GM12878 (cell line): ENCODE data around the gene MIGA2. TPM values are rescaled to one million over a fixed set of nuclear protein-coding genes. Genes with fewer than 3 reads are reported as not detected.

Experiments
- ATAC-seq: fragments of 200-7000 bp; cut with Tn5 transposase; 3 replicates; pipeline ENCODE4 v1.9.1; 2020; ENCODE audit warnings: mild to moderate bottlenecking, moderate library complexity
- BruUV-seq: library from RNA; stranded (reverse); fragments of 400-500 nt; replicated peaks from 2 replicates; lab custom pipeline; 2021; lab: Mats Ljungman, UMichigan
- CTCF ChIA-PET: fragments of 300-600 bp; sonication (Branson Sonifier 250); formaldehyde crosslinking; extraction: SDS; loops from one replicate; lab custom pipeline; 2021; ENCODE audit warnings: inconsistent platforms; lab: Yijun Ruan, JAX
- POLR2A ChIA-PET: fragments of 350-600 bp; formaldehyde crosslinking; extraction: SDS; loops from one replicate; lab custom pipeline; 2021; ENCODE audit warnings: inconsistent platforms; lab: Charles Lee
- RAD21 ChIA-PET: fragments of 300-600 bp; sonication (Branson Sonifier 250); formaldehyde crosslinking; loops from one replicate; lab custom pipeline; 2023; ENCODE audit warnings: antibody characterized with exemption; ENCODE audit not compliant: unreplicated experiment; lab: Charles Lee
- SMC1A ChIA-PET: fragments of 300-600 bp; sonication (Branson Sonifier 250); formaldehyde crosslinking; loops from one replicate; lab custom pipeline; 2023; ENCODE audit not compliant: unreplicated experiment, uncharacterized antibody; lab: Charles Lee
- DNase-seq: peaks from one replicate; pipeline ENCODE4 v3.0.0-alpha.2; 2011; ENCODE audit warnings: low read depth, low spot score
- FAIRE-seq: peaks from 3 replicates; lab custom pipeline; 2011; peaks lifted over from hg19 to GRCh38; lab: Jason Lieb, UNC
- H2AFZ ChIP-seq: 2 replicates; pipeline ENCODE4 v1.6.0; 2011; ENCODE audit warnings: low read depth, low read length, control low read depth; ENCODE audit not compliant: control insufficient read depth
- H3K27ac ChIP-seq: 2 replicates; pipeline ENCODE4 v1.5.1; 2011; ENCODE audit warnings: control low read depth; ENCODE audit not compliant: control insufficient read depth, insufficient read depth
- H3K27me3 ChIP-seq, 2 experiments: replicated peaks in 1 of 2; 2 replicates each; pipeline versions ENCODE4 v1.6.0 to v1.6.1; 2011; ENCODE audit warnings: low read length in 1 of 2; ENCODE audit not compliant: control insufficient read depth in 2 of 2, insufficient read depth in 2 of 2
- H3K36me3 ChIP-seq, 2 experiments: 2 replicates each; pipeline ENCODE4 v1.5.1; 2011; ENCODE audit warnings: low read length in 1 of 2; ENCODE audit not compliant: control insufficient read depth in 2 of 2, insufficient read depth in 2 of 2
- H3K4me1 ChIP-seq: 2 replicates; pipeline ENCODE4 v1.6.1; 2011; ENCODE audit warnings: mild to moderate bottlenecking, low read length, moderate library complexity, mixed read lengths; ENCODE audit not compliant: control insufficient read depth, insufficient read depth
- H3K4me2 ChIP-seq: 2 replicates; pipeline ENCODE4 v1.6.0; 2011; ENCODE audit warnings: control low read depth; ENCODE audit not compliant: control insufficient read depth, insufficient read depth
- H3K4me3 ChIP-seq: fragments of 200-600 bp; sonication (generic); 2 replicates; pipeline ENCODE4 v1.5.1; 2016
- H3K79me2 ChIP-seq: 2 replicates; pipeline ENCODE4 v1.6.0; 2011; ENCODE audit warnings: low read length; ENCODE audit not compliant: control insufficient read depth, insufficient read depth
- H3K9ac ChIP-seq: 2 replicates; pipeline ENCODE4 v1.8.0; 2011; ENCODE audit warnings: low read length, control low read depth, mixed read lengths; ENCODE audit not compliant: control insufficient read depth, insufficient read depth
- H3K9me3 ChIP-seq: replicated peaks from 3 replicates; pipeline ENCODE4 v1.5.1; 2011; ENCODE audit warnings: mild to moderate bottlenecking, low read length; ENCODE audit not compliant: control insufficient read depth, insufficient read depth
- H4K20me1 ChIP-seq: 2 replicates; pipeline ENCODE4 v1.6.0; 2011; ENCODE audit not compliant: control insufficient read depth, insufficient read depth
- ETV6 ChIP-seq, 2 experiments: fragments of 450-650 bp in 1 of 2; IDR thresholded peaks in 1 of 2; conservative IDR thresholded peaks in 1 of 2; 2 replicates each; pipeline ENCODE4 v1.6.1; 2014; ENCODE audit warnings: antibody characterized with exemption in 1 of 2, borderline replicate concordance in 1 of 2, low read depth in 1 of 2, mild to moderate bottlenecking in 1 of 2, moderate library complexity in 1 of 2
- EZH2 ChIP-seq: IDR thresholded peaks from 2 replicates; pipeline ENCODE4 v1.6.1; 2012; ENCODE audit warnings: low read depth, mild to moderate bottlenecking, control low read depth, inconsistent platforms, low read length, borderline replicate concordance; ENCODE audit not compliant: control insufficient read depth
- GABPA ChIP-seq: IDR thresholded peaks from 2 replicates; pipeline ENCODE4 v1.6.1; 2014; ENCODE audit warnings: antibody characterized with exemption, low read depth, mild to moderate bottlenecking, inconsistent platforms
- HDAC2 ChIP-seq: fragments of 200-600 bp; sonication (generic); IDR thresholded peaks from 2 replicates; pipeline ENCODE4 v1.6.1; 2017
- IRF4 ChIP-seq: IDR thresholded peaks from 2 replicates; pipeline ENCODE4 v1.6.1; 2011; ENCODE audit warnings: low read depth, low read length
- LARP7 ChIP-seq: fragments of 450-650 bp; IDR thresholded peaks from 2 replicates; pipeline ENCODE4 v1.6.1; 2017; ENCODE audit warnings: mild to moderate bottlenecking
- MEF2B ChIP-seq: fragments of 450-650 bp; IDR thresholded peaks from 2 replicates; pipeline ENCODE4 v1.6.1; 2018; ENCODE audit warnings: mild to moderate bottlenecking, moderate library complexity; ENCODE audit not compliant: partially characterized antibody, poor library complexity, severe bottlenecking
- MXI1 ChIP-seq: fragments of 150-350 bp; IDR thresholded peaks from 2 replicates; pipeline ENCODE4 v1.6.1; 2011; ENCODE audit warnings: low read depth, mild to moderate bottlenecking, inconsistent platforms, low read length, improper control_type of control experiment
- SIX5 ChIP-seq: IDR thresholded peaks from 2 replicates; pipeline ENCODE4 v1.6.1; 2011; ENCODE audit warnings: mild to moderate bottlenecking, low read depth, low read length, moderate library complexity; ENCODE audit not compliant: severe bottlenecking
- WRNIP1 ChIP-seq: IDR thresholded peaks from 2 replicates; pipeline ENCODE4 v1.6.1; 2011; ENCODE audit warnings: low read depth, low read length, improper control_type of control experiment, borderline replicate concordance
- YY1 ChIP-seq: IDR thresholded peaks from 2 replicates; pipeline ENCODE4 v1.6.1; 2011; ENCODE audit warnings: low read depth, mild to moderate bottlenecking, low read length
- ZNF24 ChIP-seq: fragments of 450-650 bp; IDR thresholded peaks from 2 replicates; pipeline ENCODE4 v1.6.1; 2017; ENCODE audit warnings: antibody characterized with exemption, mild to moderate bottlenecking
- ZSCAN29 ChIP-seq: fragments of 450-650 bp; IDR thresholded peaks from 2 replicates; pipeline ENCODE4 v1.6.1; 2017; ENCODE audit warnings: mild to moderate bottlenecking, moderate library complexity
- WGBS: methylation state at CpG from one replicate; pipeline ENCODE4 v1.1.6; 2016; ENCODE audit warnings: low lambda C conversion rate; ENCODE audit not compliant: insufficient replicate concordance, insufficient coverage; ENCODE audit errors: missing lambda C conversion rate; 5-methylcytosine and 5-hydroxymethylcytosine counted together
- in situ Hi-C: fragments of 300-500 bp; cut with MboI; formaldehyde crosslinking; loops from 9 replicates; pipeline ENCODE4 v1.14.3; 2018; ENCODE audit warnings: mixed read lengths
- intact Hi-C: fragments of 100-400 bp; cut with micrococcal nuclease; formaldehyde crosslinking; loops from one replicate; pipeline ENCODE4 v1.14.2; 2022; ENCODE audit not compliant: unreplicated experiment
- polyA plus RNA-seq, 11 experiments: library from polyadenylated mRNA; depleted of rRNA in 4 of 11; unstranded in 6 of 11; stranded (reverse) in 5 of 11; fragments of >200 nt; fragmentation: Nextera tagmentation in 4 of 11; fragmentation: Illumina TruSeq in 1 of 11; extraction: Ambion mirVana in 4 of 11; extraction: Trizol in 1 of 11; gene quantifications; 1 replicate in 1 of 11; 2 replicates in 10 of 11; pipeline versions ENCODE4 v1.2.1 to v1.2.3, GENCODE V29; 2011 to 2016; ENCODE audit warnings: inconsistent platforms in 2 of 11, missing spikeins in 2 of 11, low read depth in 1 of 11
- total RNA-seq, 4 experiments: library from RNA; depleted of rRNA in 3 of 4; stranded (reverse); fragments of >200 nt in 3 of 4; fragmentation: Illumina TruSeq in 1 of 4; extraction: Trizol in 1 of 4; gene quantifications; 2 replicates each; pipeline versions ENCODE4 v1.2.1 to v1.2.3, GENCODE V29; 2013 to 2021
- TF ChIP-seq, protein P1 (sequence below): fragments of 450-650 bp; formaldehyde crosslinking; IDR thresholded peaks from 2 replicates; pipeline ENCODE4 v1.5.0; 2022; ENCODE audit warnings: mild to moderate bottlenecking, missing genetic modification characterization
- TF ChIP-seq, protein P2 (sequence below), 3 experiments: IDR thresholded peaks in 2 of 3; conservative IDR thresholded peaks in 1 of 3; 2 replicates each; pipeline ENCODE4 v1.5.1; 2011; ENCODE audit warnings: low read depth in 3 of 3, low read length in 3 of 3, mild to moderate bottlenecking in 3 of 3, control low read depth in 2 of 3, moderate library complexity in 2 of 3, inconsistent platforms in 1 of 3, mixed read lengths in 1 of 3; ENCODE audit not compliant: control insufficient read depth in 2 of 3, insufficient read depth in 1 of 3; ENCODE audit errors: extremely low read depth in 1 of 3

The MIGA2 gene
- total and polyA plus RNA-seq, 10 of the 15 experiments (the other 5 are each of a cell fraction or from before 2014, with no cell fraction given), result 0.14 to 31.0 (median 12.7) TPM

DNA sequence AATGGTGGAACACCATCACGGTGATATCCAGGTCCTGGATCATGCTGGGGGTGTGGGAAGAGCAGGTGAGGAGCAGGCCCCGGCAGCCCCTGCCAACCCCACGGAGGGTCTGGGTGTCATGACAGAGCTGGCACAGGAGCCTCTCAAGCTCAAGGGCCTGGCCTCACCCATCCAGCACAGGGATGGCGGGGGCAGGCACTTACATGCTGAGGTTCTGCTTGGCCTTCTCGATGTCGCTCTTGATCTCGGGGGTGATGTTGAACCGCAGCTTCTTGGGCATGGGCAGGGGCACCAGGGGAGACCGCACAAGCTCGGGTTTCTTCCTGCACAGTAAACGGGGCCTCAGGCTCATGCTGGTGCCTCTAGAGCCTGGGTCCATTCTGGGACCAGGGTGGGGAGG lies 61.9 kb downstream of the MIGA2 start (continued):
- TF ChIP-seq EZH2 (no peak), HDAC2 (no peak), ZSCAN29 (no peak), MEF2B (no peak)

DNA sequence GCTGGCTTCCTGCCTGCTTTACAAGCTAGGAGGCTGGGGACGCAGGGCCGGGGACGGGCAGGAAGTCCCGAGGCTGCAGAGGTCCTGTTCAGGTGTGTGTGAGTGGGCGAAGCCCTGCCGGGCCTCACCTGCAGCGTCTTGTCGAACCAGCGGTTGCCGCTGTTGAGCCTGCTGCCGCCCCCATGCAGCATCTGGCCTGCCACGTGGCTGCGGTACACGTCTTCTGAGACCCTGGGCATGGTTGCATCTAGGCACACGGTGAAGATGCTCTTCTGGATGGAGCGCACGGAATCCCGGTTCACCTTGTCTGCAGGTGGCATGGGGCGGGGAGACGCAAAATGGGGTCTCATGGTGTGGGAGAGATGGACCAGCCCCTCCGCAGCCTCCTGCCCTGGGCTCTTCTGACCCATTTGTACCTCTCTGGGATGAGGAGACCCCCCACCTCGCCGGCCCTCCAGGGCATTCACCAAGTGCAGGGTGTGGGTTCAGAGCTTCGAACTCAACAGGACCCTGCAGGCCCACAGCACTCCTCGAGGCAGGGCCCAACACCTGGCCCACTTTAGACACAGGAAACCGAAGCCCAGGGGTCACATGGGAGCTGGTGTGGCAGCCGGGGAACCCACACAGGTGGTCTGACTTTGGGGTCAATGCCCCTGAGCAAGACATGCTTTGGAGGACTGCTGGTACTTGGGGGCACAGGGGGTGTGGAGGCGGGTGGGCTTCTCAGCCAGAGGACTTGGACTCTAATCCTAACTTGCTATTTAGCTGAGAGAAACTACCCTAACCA lies 64.2 kb downstream of the MIGA2 start:
- intact Hi-C loops, result no loop called here
- CTCF ChIA-PET, result no interaction called here
- POLR2A ChIA-PET, result no interaction called here
- H3K36me3 ChIP-seq, result no peaks in the 10 kb centered on the region
- BruUV-seq, result no TSS peak
- in situ Hi-C loops, result no loop called here
- RAD21 ChIA-PET, result no interaction called here
- no peak for ATAC-seq
- TF ChIP-seq GABPA (no peak), LARP7 (no peak), HDAC2 (no peak), YY1 (no peak), SIX5 (no peak), WRNIP1 (no peak), ETV6 (conservative IDR thresholded peaks at IDR 0.05 in 1 of 2, IDR thresholded peaks at IDR 0.05 in 1 of 2; ENCODE audit: borderline replicate concordance in 1 of 2, low read depth in 1 of 2) (no peak), IRF4 (no peak), MEF2B (no peak), ZNF24 (no peak), MXI1 (no peak)
- TF ChIP-seq, protein P1, sequence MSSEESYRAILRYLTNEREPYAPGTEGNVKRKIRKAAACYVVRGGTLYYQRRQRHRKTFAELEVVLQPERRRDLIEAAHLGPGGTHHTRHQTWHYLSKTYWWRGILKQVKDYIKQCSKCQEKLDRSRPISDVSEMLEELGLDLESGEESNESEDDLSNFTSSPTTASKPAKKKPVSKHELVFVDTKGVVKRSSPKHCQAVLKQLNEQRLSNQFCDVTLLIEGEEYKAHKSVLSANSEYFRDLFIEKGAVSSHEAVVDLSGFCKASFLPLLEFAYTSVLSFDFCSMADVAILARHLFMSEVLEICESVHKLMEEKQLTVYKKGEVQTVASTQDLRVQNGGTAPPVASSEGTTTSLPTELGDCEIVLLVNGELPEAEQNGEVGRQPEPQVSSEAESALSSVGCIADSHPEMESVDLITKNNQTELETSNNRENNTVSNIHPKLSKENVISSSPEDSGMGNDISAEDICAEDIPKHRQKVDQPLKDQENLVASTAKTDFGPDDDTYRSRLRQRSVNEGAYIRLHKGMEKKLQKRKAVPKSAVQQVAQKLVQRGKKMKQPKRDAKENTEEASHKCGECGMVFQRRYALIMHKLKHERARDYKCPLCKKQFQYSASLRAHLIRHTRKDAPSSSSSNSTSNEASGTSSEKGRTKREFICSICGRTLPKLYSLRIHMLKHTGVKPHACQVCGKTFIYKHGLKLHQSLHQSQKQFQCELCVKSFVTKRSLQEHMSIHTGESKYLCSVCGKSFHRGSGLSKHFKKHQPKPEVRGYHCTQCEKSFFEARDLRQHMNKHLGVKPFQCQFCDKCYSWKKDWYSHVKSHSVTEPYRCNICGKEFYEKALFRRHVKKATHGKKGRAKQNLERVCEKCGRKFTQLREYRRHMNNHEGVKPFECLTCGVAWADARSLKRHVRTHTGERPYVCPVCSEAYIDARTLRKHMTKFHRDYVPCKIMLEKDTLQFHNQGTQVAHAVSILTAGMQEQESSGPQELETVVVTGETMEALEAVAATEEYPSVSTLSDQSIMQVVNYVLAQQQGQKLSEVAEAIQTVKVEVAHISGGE (CRISPR knock-in tag), result no peak
- TF ChIP-seq, protein P2, sequence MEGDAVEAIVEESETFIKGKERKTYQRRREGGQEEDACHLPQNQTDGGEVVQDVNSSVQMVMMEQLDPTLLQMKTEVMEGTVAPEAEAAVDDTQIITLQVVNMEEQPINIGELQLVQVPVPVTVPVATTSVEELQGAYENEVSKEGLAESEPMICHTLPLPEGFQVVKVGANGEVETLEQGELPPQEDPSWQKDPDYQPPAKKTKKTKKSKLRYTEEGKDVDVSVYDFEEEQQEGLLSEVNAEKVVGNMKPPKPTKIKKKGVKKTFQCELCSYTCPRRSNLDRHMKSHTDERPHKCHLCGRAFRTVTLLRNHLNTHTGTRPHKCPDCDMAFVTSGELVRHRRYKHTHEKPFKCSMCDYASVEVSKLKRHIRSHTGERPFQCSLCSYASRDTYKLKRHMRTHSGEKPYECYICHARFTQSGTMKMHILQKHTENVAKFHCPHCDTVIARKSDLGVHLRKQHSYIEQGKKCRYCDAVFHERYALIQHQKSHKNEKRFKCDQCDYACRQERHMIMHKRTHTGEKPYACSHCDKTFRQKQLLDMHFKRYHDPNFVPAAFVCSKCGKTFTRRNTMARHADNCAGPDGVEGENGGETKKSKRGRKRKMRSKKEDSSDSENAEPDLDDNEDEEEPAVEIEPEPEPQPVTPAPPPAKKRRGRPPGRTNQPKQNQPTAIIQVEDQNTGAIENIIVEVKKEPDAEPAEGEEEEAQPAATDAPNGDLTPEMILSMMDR (IDR thresholded peaks at IDR 0.05 in 2 of 3, conservative IDR thresholded peaks at IDR 0.05 in 1 of 3; ENCODE audit: control insufficient read depth in 2 of 3, extremely low read depth in 1 of 3, insufficient read depth in 1 of 3, low read depth in 3 of 3, low read length in 3 of 3), result no peak
- SMC1A ChIA-PET, result no interaction called here
- no peaks in the 10 kb centered on the region for H3K9me3 ChIP-seq
- no peaks in the 10 kb centered on the region for H3K4me1 ChIP-seq
- no peaks in the 10 kb centered on the region for H3K79me2 ChIP-seq
- no peak for DNase-seq
- H3K4me3 ChIP-seq, result no peak overlapping the region
- H3K27ac ChIP-seq, result no peak overlapping the region
- no peak overlapping the region for H3K9ac ChIP-seq
- no peak overlapping the region for H2AFZ ChIP-seq
- no peak overlapping the region for H3K4me2 ChIP-seq
- FAIRE-seq, result no peak
- H4K20me1 ChIP-seq, result no peaks in the 10 kb centered on the region
- 60% methylated on average over 28 of the region's 28 CpGs for WGBS
- no peaks in the 10 kb centered on the region for H3K27me3 ChIP-seq
